Testis (tissue), 2 donors: ENCODE measurements around the gene CRACDL.

Source experiments
- POLR2A ChIP-seq: fragments of 450-650 bp; IDR thresholded peaks from one replicate; pipeline ENCODE4 v1.6.1; 2017; ENCODE audit warnings: antibody characterized with exemption, mild to moderate bottlenecking, moderate library complexity
- TF ChIP-seq, protein P1 (sequence below), 3 experiments: fragments of 450-650 bp in 2 of 3; fragments of 200-600 bp in 1 of 3; sonication (generic) in 1 of 3; IDR thresholded peaks; one replicate each; pipeline ENCODE4 v1.5.1; 2016 to 2019; ENCODE audit warnings: antibody characterized with exemption in 3 of 3, mild to moderate bottlenecking in 2 of 3, moderate library complexity in 1 of 3

DNA sequence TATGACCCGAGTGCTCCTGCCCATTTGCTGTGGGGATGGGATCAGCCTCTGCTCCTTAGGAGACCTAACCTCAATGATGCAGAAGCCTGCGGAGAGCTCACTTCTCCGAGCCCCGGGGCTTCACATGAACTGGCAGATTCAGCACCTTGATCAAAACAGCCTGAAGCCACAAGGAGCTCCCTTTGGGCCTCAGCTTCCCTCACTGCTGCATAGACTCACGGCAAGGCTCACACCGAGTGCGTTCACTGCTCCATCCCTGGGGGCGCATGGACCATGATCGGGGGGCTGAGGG, 33.0 kb downstream of the CRACDL start:
- TF ChIP-seq, protein P1, sequence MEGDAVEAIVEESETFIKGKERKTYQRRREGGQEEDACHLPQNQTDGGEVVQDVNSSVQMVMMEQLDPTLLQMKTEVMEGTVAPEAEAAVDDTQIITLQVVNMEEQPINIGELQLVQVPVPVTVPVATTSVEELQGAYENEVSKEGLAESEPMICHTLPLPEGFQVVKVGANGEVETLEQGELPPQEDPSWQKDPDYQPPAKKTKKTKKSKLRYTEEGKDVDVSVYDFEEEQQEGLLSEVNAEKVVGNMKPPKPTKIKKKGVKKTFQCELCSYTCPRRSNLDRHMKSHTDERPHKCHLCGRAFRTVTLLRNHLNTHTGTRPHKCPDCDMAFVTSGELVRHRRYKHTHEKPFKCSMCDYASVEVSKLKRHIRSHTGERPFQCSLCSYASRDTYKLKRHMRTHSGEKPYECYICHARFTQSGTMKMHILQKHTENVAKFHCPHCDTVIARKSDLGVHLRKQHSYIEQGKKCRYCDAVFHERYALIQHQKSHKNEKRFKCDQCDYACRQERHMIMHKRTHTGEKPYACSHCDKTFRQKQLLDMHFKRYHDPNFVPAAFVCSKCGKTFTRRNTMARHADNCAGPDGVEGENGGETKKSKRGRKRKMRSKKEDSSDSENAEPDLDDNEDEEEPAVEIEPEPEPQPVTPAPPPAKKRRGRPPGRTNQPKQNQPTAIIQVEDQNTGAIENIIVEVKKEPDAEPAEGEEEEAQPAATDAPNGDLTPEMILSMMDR (IDR thresholded peaks at IDR 0.05) = no peak
- TF ChIP-seq POLR2A = no peak
